Endothelial cell of umbilical vein (primary cell): ENCODE data around the gene PSMA5.

Source experiments
- CTCF ChIP-seq, 2 donors: IDR thresholded peaks; 1 replicate in 1 of 2; 2 replicates in 1 of 2; pipeline ENCODE4 v1.5.1; 2011; ENCODE audit warnings: low read length in 2 of 2, mild to moderate bottlenecking in 2 of 2, moderate library complexity in 2 of 2, control low read depth in 1 of 2, inconsistent platforms in 1 of 2, low read depth in 1 of 2; ENCODE audit not compliant: insufficient read depth in 1 of 2; ENCODE audit errors: extremely low read depth in 1 of 2
- EZH2 ChIP-seq: IDR thresholded peaks from 2 replicates; pipeline ENCODE4 v1.6.1; 2012; ENCODE audit warnings: borderline replicate concordance, low read depth, mild to moderate bottlenecking, moderate library complexity, low read length, inconsistent platforms; ENCODE audit not compliant: severe bottlenecking
- FOS ChIP-seq: IDR thresholded peaks from 2 replicates; pipeline ENCODE4 v1.6.1; 2011; ENCODE audit warnings: mild to moderate bottlenecking, low read length, moderate library complexity, borderline replicate concordance; ENCODE audit not compliant: insufficient read depth
- GATA2 ChIP-seq: IDR thresholded peaks from 2 replicates; pipeline ENCODE4 v1.7.0; 2011; ENCODE audit warnings: low read depth, mild to moderate bottlenecking, moderate library complexity, mixed read lengths, low read length; ENCODE audit not compliant: insufficient read length, insufficient read depth
- JUN ChIP-seq: IDR thresholded peaks from 2 replicates; pipeline ENCODE4 v1.6.1; 2011; ENCODE audit warnings: borderline replicate concordance, low read depth; ENCODE audit not compliant: insufficient read length, insufficient read depth
- MAX ChIP-seq: IDR thresholded peaks from 2 replicates; pipeline ENCODE4 v1.6.1; 2011; ENCODE audit not compliant: insufficient read depth, insufficient read length
- MYC ChIP-seq: IDR thresholded peaks from one replicate; pipeline ENCODE4 v1.6.1; 2011; ENCODE audit warnings: mild to moderate bottlenecking, low read depth, low read length
- POLR2A ChIP-seq: IDR thresholded peaks from 2 replicates; pipeline ENCODE4 v1.6.1; 2012; ENCODE audit warnings: low read depth, mild to moderate bottlenecking, control low read depth, low read length
- POLR2AphosphoS5 ChIP-seq: IDR thresholded peaks from 2 replicates; pipeline ENCODE4 v1.6.1; 2012; ENCODE audit warnings: low read depth, mild to moderate bottlenecking, control low read depth, low read length, moderate library complexity; ENCODE audit not compliant: insufficient read depth

DNA sequence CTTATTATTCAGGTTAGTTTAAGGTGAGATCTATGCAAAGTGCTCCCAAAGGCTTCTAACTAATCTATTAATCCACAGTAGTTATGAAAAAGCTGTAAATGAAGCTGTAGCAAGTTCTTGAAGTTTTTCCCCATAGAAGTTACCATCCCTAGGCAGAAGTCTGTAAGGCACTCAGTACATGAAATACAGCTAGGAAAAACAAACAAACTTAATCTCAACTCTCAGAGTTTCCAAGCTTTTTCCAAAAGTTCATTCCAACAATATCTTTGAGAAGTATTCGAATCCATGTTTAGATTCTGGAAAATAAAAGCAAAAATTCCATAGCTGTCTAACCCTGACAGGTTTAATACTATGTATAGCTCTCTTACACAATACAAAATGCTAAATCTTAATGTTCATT lies 69.7 kb downstream of the PSMA5 start:
- TF ChIP-seq CTCF (IDR thresholded peaks at IDR 0.05; ENCODE audit: extremely low read depth in 1 of 2, insufficient read depth in 1 of 2, low read depth in 1 of 2, low read length in 2 of 2) (no peak), POLR2A (no peak), EZH2 (no peak), POLR2AphosphoS5 (no peak), MAX (no peak), GATA2 (no peak), FOS (no peak), MYC (no peak), JUN (no peak)
